ENCODE data around the gene SGCD.

The SGCD gene

GRCh38 chr5:156427315-156427714, 100.4 kb downstream of the SGCD start:
- no peak for DNase-seq (ENCODE audit: low read depth)
- no peak for TF ChIP-seq CTCF (IDR thresholded peaks at IDR 0.05; ENCODE audit: insufficient read depth, low read depth, low read length, missing control alignments)
- H3K4me3 ChIP-seq (ENCODE audit: low read length): no peak overlapping the region

GRCh38 chr5:156431956-156432829, 105.2 kb downstream of the SGCD start:
- no peak for TF ChIP-seq CTCF (IDR thresholded peaks at IDR 0.05; ENCODE audit: insufficient read depth, low read depth, low read length, missing control alignments)
- no peak overlapping the region for H3K4me3 ChIP-seq (ENCODE audit: low read length)
- DNase-seq (ENCODE audit: low read depth): no peak

GRCh38 chr5:156432830-156433105, 105.8 kb downstream of the SGCD start:
- no peak overlapping the region for H3K4me3 ChIP-seq (ENCODE audit: low read length)
- DNase-seq (ENCODE audit: low read depth): no peak
- TF ChIP-seq CTCF (IDR thresholded peaks at IDR 0.05; ENCODE audit: insufficient read depth, low read depth, low read length, missing control alignments): no peak

GRCh38 chr5:156434471-156434870, 107.5 kb downstream of the SGCD start:
- DNase-seq (ENCODE audit: low read depth): no peak
- no peak overlapping the region for H3K4me3 ChIP-seq (ENCODE audit: low read length)
- TF ChIP-seq CTCF (IDR thresholded peaks at IDR 0.05; ENCODE audit: insufficient read depth, low read depth, low read length, missing control alignments): no peak

- no peak for DNase-seq (ENCODE audit: low read depth)
- no peak for TF ChIP-seq CTCF (IDR thresholded peaks at IDR 0.05; ENCODE audit: insufficient read depth, low read depth, low read length, missing control alignments)
- no peak overlapping the region for H3K4me3 ChIP-seq (ENCODE audit: low read length)
Measured at GRCh38 chr5:156435101-156435500, 108.1 kb downstream of the SGCD start.

GRCh38 chr5:156438076-156438475, 111.1 kb downstream of the SGCD start:
- TF ChIP-seq CTCF (IDR thresholded peaks at IDR 0.05; ENCODE audit: insufficient read depth, low read depth, low read length, missing control alignments): no peak
- no peak for DNase-seq (ENCODE audit: low read depth)
- H3K4me3 ChIP-seq (ENCODE audit: low read length): no peak overlapping the region

GRCh38 chr5:156444753-156445291, 117.9 kb downstream of the SGCD start:
- TF ChIP-seq CTCF (IDR thresholded peaks at IDR 0.05; ENCODE audit: insufficient read depth, low read depth, low read length, missing control alignments): no peak
- no peak for DNase-seq (ENCODE audit: low read depth)
- no peak overlapping the region for H3K4me3 ChIP-seq (ENCODE audit: low read length)

Measured in epithelial cell of esophagus (primary cell).